Calu3 (cell line): ENCODE data around the gene SERPINA12. TPM values are rescaled to one million over a fixed set of nuclear protein-coding genes. Genes with fewer than 3 reads are reported as not detected.

ENCODE experiments used
- BruUV-seq: library from RNA; stranded (reverse); fragments of 400-500 nt; replicated peaks from 2 replicates; lab custom pipeline; 2021; lab: Mats Ljungman, UMichigan
- CTCF ChIA-PET: fragments of 300-600 bp; sonication (Branson Sonifier 250); formaldehyde crosslinking; loops from one replicate; lab custom pipeline; 2022; ENCODE audit warnings: antibody characterized with exemption; lab: Charles Lee
- DNase-seq: peaks from one replicate; pipeline ENCODE4 v3.0.0; 2022
- H3K27ac Mint-ChIP-seq: one replicate; pipeline ENCODE4 v1.8.0; 2022; ENCODE audit warnings: mixed read lengths; ENCODE audit not compliant: unreplicated experiment
- H3K27me3 Mint-ChIP-seq: one replicate; pipeline ENCODE4 v1.8.0; 2022; ENCODE audit warnings: mixed read lengths; ENCODE audit not compliant: unreplicated experiment
- H3K36me3 Mint-ChIP-seq: one replicate; pipeline ENCODE4 v1.8.0; 2022; ENCODE audit warnings: mild to moderate bottlenecking, moderate library complexity, mixed read lengths; ENCODE audit not compliant: insufficient read depth, unreplicated experiment
- H3K4me1 Mint-ChIP-seq: one replicate; pipeline ENCODE4 v1.8.0; 2022; ENCODE audit warnings: mild to moderate bottlenecking, low read depth, mixed read lengths; ENCODE audit not compliant: unreplicated experiment
- H3K4me3 Mint-ChIP-seq: one replicate; pipeline ENCODE4 v1.8.0; 2022; ENCODE audit warnings: mild to moderate bottlenecking, low read depth, moderate library complexity, mixed read lengths; ENCODE audit not compliant: unreplicated experiment
- H3K9me3 Mint-ChIP-seq: one replicate; pipeline ENCODE4 v1.8.0; 2022; ENCODE audit warnings: low read depth, mixed read lengths; ENCODE audit not compliant: unreplicated experiment
- CTCF ChIP-seq: fragments of 200-600 bp; IDR thresholded peaks from one replicate; pipeline ENCODE4 v1.8.0; 2022; ENCODE audit warnings: antibody characterized with exemption; ENCODE audit not compliant: unreplicated experiment
- intact Hi-C: fragments of 100-400 bp; cut with micrococcal nuclease; formaldehyde crosslinking; loops from one replicate; pipeline ENCODE4 v1.10.0; 2022; ENCODE audit not compliant: unreplicated experiment
- total RNA-seq: library from RNA; stranded (reverse); gene quantifications from 2 replicates; pipeline ENCODE4 v1.2.3, GENCODE V29; 2022

SERPINA12 gene
- total RNA-seq, 1 experiment from 2014 or later = not detected

- BruUV-seq = no TSS peak
- Mint-ChIP-seq H3K4me1 (no peaks in the 10 kb centered on the region), H3K9me3 (no peaks in the 10 kb centered on the region), H3K4me3 (no peak overlapping the region), H3K27ac (no peak overlapping the region), H3K27me3 (peaks cover 65% of the 10 kb centered on the region), H3K36me3 (no peaks in the 10 kb centered on the region)
- DNase-seq = no peak
- intact Hi-C loops = no loop called here
- TF ChIP-seq CTCF = no peak
- CTCF ChIA-PET = interaction anchor here (0.5 kb wide), 1 partner anchor 169 kb away, joined by 3 read pairs; no protein-coding TSS in a partner anchor
Observed at GRCh38 chr14:94441130-94441529, 68.1 kb downstream of the SERPINA12 start.

- DNase-seq = no peak
- intact Hi-C loops = loop anchor here (10.0 kb wide), 1 partner anchor 175 kb away; the partner anchor contains the start of gene SERPINA3
- no peak for TF ChIP-seq CTCF
- Mint-ChIP-seq H3K4me3 (no peak overlapping the region), H3K27ac (no peak overlapping the region), H3K27me3 (peaks cover 57% of the 10 kb centered on the region), H3K9me3 (no peaks in the 10 kb centered on the region), H3K36me3 (no peaks in the 10 kb centered on the region), H3K4me1 (no peaks in the 10 kb centered on the region)
- BruUV-seq = no TSS peak
- CTCF ChIA-PET = no interaction called here
Observed at GRCh38 chr14:94439453-94440057, 69.7 kb downstream of the SERPINA12 start.

Other genes starting within 250 kb of the SERPINA12 start
- not detected in 2 replicates for gene SERPINA10, start 216.2 kb downstream of the SERPINA12 start, total RNA-seq
- 4.5 and 5.8 TPM in 2 replicates for gene SERPINA6, start 186.1 kb downstream of the SERPINA12 start, total RNA-seq
- not detected in 2 replicates for gene SERPINA2, start 142.8 kb downstream of the SERPINA12 start, total RNA-seq
- gene SERPINA1, start 120.9 kb downstream of the SERPINA12 start, total RNA-seq = 167 and 235 TPM in 2 replicates
- gene SERPINA11, start 56.7 kb downstream of the SERPINA12 start, total RNA-seq = not detected in 2 replicates
- gene SERPINA9, start 33.3 kb downstream of the SERPINA12 start, total RNA-seq = not detected in 2 replicates
- gene SERPINA4, start 52.0 kb upstream of the SERPINA12 start, total RNA-seq = 9.8 and 17.3 TPM in 2 replicates
- gene SERPINA5, start 72.0 kb upstream of the SERPINA12 start, total RNA-seq = 20.7 and 21.6 TPM in 2 replicates
- 1,748 and 2,914 TPM in 2 replicates for gene SERPINA3, start 102.9 kb upstream of the SERPINA12 start, total RNA-seq